H1 (cell line): ENCODE measurements around the gene PCDHB7. TPM values are rescaled to one million over a fixed set of nuclear protein-coding genes. Genes with fewer than 3 reads are reported as not detected.
"Not testable (repeated sequence)": the region's sequence is repeated elsewhere in the genome, so short reads cannot be mapped to it uniquely, and the experiment has no call there.

Experiments
- CTCF ChIA-PET: fragments of 300-600 bp; sonication (Branson Sonifier 250); formaldehyde crosslinking; loops from one replicate; lab custom pipeline; 2021; ENCODE audit not compliant: partially characterized antibody; lab: Charles Lee
- POLR2A ChIA-PET: fragments of 300-600 bp; sonication (Branson Sonifier 250); formaldehyde crosslinking; loops from one replicate; lab custom pipeline; 2021; ENCODE audit warnings: inconsistent platforms; ENCODE audit not compliant: partially characterized antibody; lab: Charles Lee
- DNase-seq, 2 experiments: peaks; one replicate each; pipeline versions ENCODE4 v3.0.0 to v3.0.0-alpha.2; 2010 to 2022; ENCODE audit warnings: low spot score in 2 of 2, low read depth in 1 of 2, mixed read lengths in 1 of 2
- FAIRE-seq: peaks from 2 replicates; lab custom pipeline; 2011; peaks lifted over from hg19 to GRCh38; lab: Jason Lieb, UNC
- H2AFZ ChIP-seq: 2 replicates; pipeline ENCODE4 v1.8.1; 2012; ENCODE audit warnings: low read length, inconsistent platforms
- H2AK5ac ChIP-seq: 2 replicates; pipeline ENCODE4 v1.6.1; 2013; ENCODE audit warnings: low read depth, low read length
- H2BK120ac ChIP-seq: replicated peaks from 2 replicates; pipeline ENCODE3; 2013; ENCODE audit warnings: low read depth, low read length, inconsistent platforms
- H2BK12ac ChIP-seq: 2 replicates; pipeline ENCODE4 v1.6.1; 2013; ENCODE audit warnings: low read depth, low read length
- H2BK15ac ChIP-seq: 2 replicates; pipeline ENCODE4 v1.6.1; 2013; ENCODE audit warnings: low read length
- H2BK20ac ChIP-seq: 2 replicates; pipeline ENCODE4 v1.6.1; 2013; ENCODE audit warnings: low read length
- H2BK5ac ChIP-seq: 2 replicates; pipeline ENCODE4 v1.6.1; 2013; ENCODE audit warnings: low read depth, low read length
- H3K14ac ChIP-seq: 2 replicates; pipeline ENCODE4 v1.6.1; 2013; ENCODE audit warnings: inconsistent platforms; ENCODE audit not compliant: insufficient read length
- H3K18ac ChIP-seq: 2 replicates; pipeline ENCODE4 v1.6.1; 2013; ENCODE audit warnings: low read length; ENCODE audit errors: extremely low read depth
- H3K23ac ChIP-seq: 2 replicates; pipeline ENCODE4 v1.6.1; 2013; ENCODE audit warnings: inconsistent platforms; ENCODE audit not compliant: insufficient read length
- H3K23me2 ChIP-seq: 2 replicates; pipeline ENCODE4 v1.6.1; 2013; ENCODE audit warnings: low read depth, low read length
- H3K27ac ChIP-seq: 2 replicates; pipeline ENCODE4 v1.6.1; 2011; ENCODE audit warnings: low read depth, low read length, inconsistent platforms
- H3K27me3 ChIP-seq, 4 experiments: replicated peaks in 1 of 4; 1 replicate in 1 of 4; 2 replicates in 3 of 4; pipeline versions ENCODE4 v1.6.1 to v1.8.1; 2011 to 2013; ENCODE audit warnings: low read length in 3 of 4, mild to moderate bottlenecking in 3 of 4, inconsistent platforms in 2 of 4, mixed read lengths in 2 of 4, moderate library complexity in 1 of 4; ENCODE audit not compliant: control insufficient read depth in 3 of 4, insufficient read depth in 3 of 4; ENCODE audit errors: extremely low read depth in 1 of 4
- H3K36me3 ChIP-seq, 4 experiments: 2 replicates each; pipeline versions ENCODE4 v1.6.1 to v1.8.1; 2011 to 2013; ENCODE audit warnings: mild to moderate bottlenecking in 4 of 4, low read length in 3 of 4, moderate library complexity in 2 of 4, control low read depth in 1 of 4, inconsistent platforms in 1 of 4; ENCODE audit not compliant: insufficient read depth in 4 of 4, control insufficient read depth in 2 of 4
- H3K4ac ChIP-seq: replicated peaks from 2 replicates; pipeline ENCODE3; 2013; ENCODE audit warnings: low read length, low read depth, mixed read lengths, inconsistent platforms; ENCODE audit not compliant: insufficient read length
- H3K4me1 ChIP-seq, 4 experiments: replicated peaks in 1 of 4; 1 replicate in 1 of 4; 2 replicates in 3 of 4; pipeline versions ENCODE4 v1.6.1 to v1.8.1; 2011 to 2013; ENCODE audit warnings: low read length in 3 of 4, inconsistent platforms in 2 of 4, mixed read lengths in 1 of 4; ENCODE audit not compliant: insufficient read depth in 4 of 4, control insufficient read depth in 3 of 4
- H3K4me2 ChIP-seq, 2 experiments: 2 replicates each; pipeline versions ENCODE4 v1.6.1 to v1.8.1; 2011 to 2013; ENCODE audit warnings: low read depth in 2 of 2, low read length in 2 of 2, control low read depth in 1 of 2, inconsistent platforms in 1 of 2, mild to moderate bottlenecking in 1 of 2; ENCODE audit not compliant: insufficient read depth in 1 of 2
- H3K4me3 ChIP-seq, 4 experiments: fragments of 200-600, 300-600 bp in 1 of 4; sonication (generic), shearing (Covaris generic), sonication (Bioruptor Twin) in 1 of 4; 2 replicates each; pipeline versions ENCODE4 v1.5.1 to v1.8.1; 2011 to 2016; ENCODE audit warnings: low read length in 4 of 4, low read depth in 3 of 4, control low read depth in 2 of 4, inconsistent platforms in 2 of 4, mild to moderate bottlenecking in 2 of 4, mixed read lengths in 1 of 4, moderate library complexity in 1 of 4; ENCODE audit not compliant: insufficient read depth in 2 of 4; ENCODE audit errors: extremely low read depth in 1 of 4
- H3K56ac ChIP-seq: replicated peaks from 2 replicates; pipeline ENCODE3; 2013; ENCODE audit warnings: low read depth, mild to moderate bottlenecking, mixed read lengths, low read length, inconsistent platforms; ENCODE audit not compliant: insufficient read length
- H3K79me1 ChIP-seq: 2 replicates; pipeline ENCODE4 v1.6.1; 2013; ENCODE audit warnings: low read depth, low read length, control low read depth
- H3K79me2 ChIP-seq, 2 experiments: 2 replicates each; pipeline versions ENCODE4 v1.6.1 to v1.8.1; 2012 to 2013; ENCODE audit warnings: low read length in 2 of 2, mild to moderate bottlenecking in 2 of 2, inconsistent platforms in 1 of 2; ENCODE audit not compliant: insufficient read depth in 2 of 2, control insufficient read depth in 1 of 2
- H3K9ac ChIP-seq, 4 experiments: replicated peaks in 1 of 4; 1 replicate in 1 of 4; 2 replicates in 3 of 4; pipeline versions ENCODE4 v1.6.1 to v1.8.1; 2011 to 2013; ENCODE audit warnings: low read depth in 3 of 4, low read length in 3 of 4, control low read depth in 2 of 4, mild to moderate bottlenecking in 2 of 4, moderate library complexity in 2 of 4, inconsistent platforms in 1 of 4; ENCODE audit errors: extremely low read depth in 1 of 4
- H3K9me3 ChIP-seq, 2 experiments: 2 replicates each; pipeline versions ENCODE4 v1.6.1 to v1.8.1; 2012 to 2013; ENCODE audit warnings: mild to moderate bottlenecking in 2 of 2, moderate library complexity in 2 of 2, control low read depth in 1 of 2, inconsistent platforms in 1 of 2, low read depth in 1 of 2, low read length in 1 of 2, mixed read lengths in 1 of 2; ENCODE audit not compliant: insufficient read depth in 2 of 2
- H4K20me1 ChIP-seq, 2 experiments: replicated peaks in 1 of 2; 2 replicates each; pipeline versions ENCODE3 to v1.8.1; 2011 to 2013; ENCODE audit warnings: inconsistent platforms in 2 of 2, low read length in 2 of 2, mild to moderate bottlenecking in 1 of 2; ENCODE audit not compliant: insufficient read depth in 2 of 2, control insufficient read depth in 1 of 2
- H4K5ac ChIP-seq: 2 replicates; pipeline ENCODE4 v1.6.1; 2013; ENCODE audit warnings: low read length, low read depth, mixed read lengths, inconsistent platforms; ENCODE audit not compliant: insufficient read length
- H4K8ac ChIP-seq: 2 replicates; pipeline ENCODE4 v1.8.0; 2013; ENCODE audit warnings: mild to moderate bottlenecking, moderate library complexity, low read length, inconsistent platforms; ENCODE audit not compliant: insufficient read depth; ENCODE audit errors: extremely low read depth
- H4K91ac ChIP-seq: replicated peaks from 2 replicates; pipeline ENCODE3; 2013; ENCODE audit warnings: low read length, mixed read lengths, inconsistent platforms; ENCODE audit not compliant: insufficient read length
- WGBS, 2 experiments: shearing (Covaris generic) in 1 of 2; methylation state at CpG; one replicate each; pipeline versions ENCODE4 v1.1.6 to v1.1.7; 2013 to 2015; ENCODE audit warnings: low lambda C conversion rate in 2 of 2, mixed read lengths in 2 of 2, inconsistent platforms in 1 of 2, low coverage in 1 of 2, missing lambda C conversion rate in 1 of 2; ENCODE audit not compliant: insufficient replicate concordance in 2 of 2, insufficient coverage in 1 of 2, insufficient read length in 1 of 2; ENCODE audit errors: extremely low coverage in 1 of 2, missing lambda C conversion rate in 1 of 2; 5-methylcytosine and 5-hydroxymethylcytosine counted together
- polyA plus RNA-seq, 7 experiments: library from polyadenylated mRNA; depleted of rRNA in 3 of 7; stranded (reverse) in 5 of 7; unstranded in 2 of 7; fragments of >200 nt in 5 of 7; fragments of 200-250 nt in 2 of 7; gene quantifications; 1 replicate in 5 of 7; 2 replicates in 1 of 7; 4 replicates in 1 of 7; pipeline versions ENCODE4 v1.2.1 to v1.2.3, GENCODE V29; 2011 to 2013; ENCODE audit warnings: missing spikeins in 2 of 7, mixed read lengths in 2 of 7
- total RNA-seq: library from RNA; stranded (reverse); fragmentation: NEBNext Ultra II Directional; extraction: Animal tissue kit (Norgen Biotek cat#: 25700); gene quantifications from 2 replicates; pipeline ENCODE4 v1.2.1, GENCODE V29; 2021

The PCDHB7 gene
- total and polyA plus RNA-seq, 2 of the 8 experiments (the other 6 are each of a cell fraction or from before 2014, with no cell fraction given) = 0.17 to 0.19 TPM

- not testable (repeated sequence) for H3K4ac ChIP-seq, H4K20me1 ChIP-seq, H2BK5ac ChIP-seq, H4K8ac ChIP-seq, H3K79me2 ChIP-seq, H3K27ac ChIP-seq, H3K18ac ChIP-seq, FAIRE-seq, H3K4me2 ChIP-seq, H3K4me1 ChIP-seq, H3K27me3 ChIP-seq, H3K56ac ChIP-seq, H2AK5ac ChIP-seq, H4K91ac ChIP-seq, H3K79me1 ChIP-seq, H2BK20ac ChIP-seq, H2BK120ac ChIP-seq, H2BK12ac ChIP-seq, H4K5ac ChIP-seq, H2AFZ ChIP-seq, H3K9me3 ChIP-seq, H3K23ac ChIP-seq, H2BK15ac ChIP-seq, H3K23me2 ChIP-seq, H3K14ac ChIP-seq, DNase-seq, H3K36me3 ChIP-seq, H3K4me3 ChIP-seq, H3K9ac ChIP-seq
- CTCF ChIA-PET = interaction anchor here (0.9 to 2.1 kb wide), 11 partner anchors 9 to 289 kb away, joined by 3 to 6 read pairs (median 4); partner anchors contain the start of genes PCDHB13, PCDHGA10, PCDHGA2 and PCDHGB6
- 100% methylated on average over 10 of the region's 30 CpGs; no CpG with 5 or more reads in 1 of the 2 experiments for WGBS, 2 experiments
- POLR2A ChIA-PET = interaction anchor here (0.9 kb wide), 1 partner anchor 95 kb away, joined by 3 read pairs; no protein-coding TSS in a partner anchor
Measured at GRCh38 chr5:141225421-141225820, 53.0 kb downstream of the PCDHB7 start.

Other genes with a start within 250 kb of the PCDHB7 start
Only the 30 nearest of the 37 such genes appear.
- gene PCDHAC2, start 206.2 kb upstream of the PCDHB7 start, total RNA-seq = 3.7 and 4.9 TPM in 2 replicates
- 4.6 and 5.0 TPM in 2 replicates for gene PCDHAC2, start 206.2 kb upstream of the PCDHB7 start, polyA plus RNA-seq (2011; rRNA removed)
- gene PCDHB1, start 121.3 kb upstream of the PCDHB7 start, total RNA-seq = 0.04 and 0.08 TPM in 2 replicates
- 0.03 and 0.05 TPM in 2 replicates for gene PCDHB1, start 121.3 kb upstream of the PCDHB7 start, polyA plus RNA-seq (2011; rRNA removed)
- 25.6 and 28.8 TPM in 2 replicates for gene PCDHB2, start 78.0 kb upstream of the PCDHB7 start, total RNA-seq
- 29.2 and 38.0 TPM in 2 replicates for gene PCDHB2, start 78.0 kb upstream of the PCDHB7 start, polyA plus RNA-seq (2011; rRNA removed)
- 3.4 and 4.0 TPM in 2 replicates for gene PCDHB3, start 72.2 kb upstream of the PCDHB7 start, total RNA-seq
- 1.6 and 1.8 TPM in 2 replicates for gene PCDHB3, start 72.2 kb upstream of the PCDHB7 start, polyA plus RNA-seq (2011; rRNA removed)
- gene PCDHB4, start 50.8 kb upstream of the PCDHB7 start, total RNA-seq = 1.4 and 1.5 TPM in 2 replicates
- 1.3 and 2.0 TPM in 2 replicates for gene PCDHB4, start 50.8 kb upstream of the PCDHB7 start, polyA plus RNA-seq (2011; rRNA removed)
- 2.4 and 2.8 TPM in 2 replicates for gene PCDHB5, start 37.4 kb upstream of the PCDHB7 start, total RNA-seq
- 8.2 and 12.5 TPM in 2 replicates for gene PCDHB5, start 37.4 kb upstream of the PCDHB7 start, polyA plus RNA-seq (2011; rRNA removed)
- 0.17 and 0.28 TPM in 2 replicates for gene PCDHB6, start 22.6 kb upstream of the PCDHB7 start, total RNA-seq
- gene PCDHB6, start 22.6 kb upstream of the PCDHB7 start, polyA plus RNA-seq (2011; rRNA removed) = 0.29 and 0.39 TPM in 2 replicates
- 0.92 and 1.1 TPM in 2 replicates for gene PCDHB8, start 5.1 kb downstream of the PCDHB7 start, total RNA-seq
- 0.24 and 0.30 TPM in 2 replicates for gene PCDHB8, start 5.1 kb downstream of the PCDHB7 start, polyA plus RNA-seq (2011; rRNA removed)
- 5.2 and 5.9 TPM in 2 replicates for gene PCDHB16, start 9.7 kb downstream of the PCDHB7 start, total RNA-seq
- gene PCDHB16, start 9.7 kb downstream of the PCDHB7 start, polyA plus RNA-seq (2011; rRNA removed) = 1.7 and 2.2 TPM in 2 replicates
- gene PCDHB9, start 14.5 kb downstream of the PCDHB7 start, total RNA-seq = 1.6 and 3.8 TPM in 2 replicates
- gene PCDHB9, start 14.5 kb downstream of the PCDHB7 start, polyA plus RNA-seq (2011; rRNA removed) = 0.68 and 0.88 TPM in 2 replicates
- gene PCDHB10, start 19.7 kb downstream of the PCDHB7 start, total RNA-seq = 1.8 and 1.9 TPM in 2 replicates
- gene PCDHB10, start 19.7 kb downstream of the PCDHB7 start, polyA plus RNA-seq (2011; rRNA removed) = 1.3 and 1.5 TPM in 2 replicates
- gene PCDHB11, start 27.0 kb downstream of the PCDHB7 start, total RNA-seq = 0.86 and 1.4 TPM in 2 replicates
- gene PCDHB11, start 27.0 kb downstream of the PCDHB7 start, polyA plus RNA-seq (2011; rRNA removed) = 0.50 and 0.63 TPM in 2 replicates
- gene PCDHB12, start 36.1 kb downstream of the PCDHB7 start, total RNA-seq = 2.0 and 3.0 TPM in 2 replicates
- gene PCDHB12, start 36.1 kb downstream of the PCDHB7 start, polyA plus RNA-seq (2011; rRNA removed) = 1.1 and 1.9 TPM in 2 replicates
- 1.1 and 1.4 TPM in 2 replicates for gene PCDHB13, start 41.3 kb downstream of the PCDHB7 start, total RNA-seq
- 1.1 and 1.5 TPM in 2 replicates for gene PCDHB13, start 41.3 kb downstream of the PCDHB7 start, polyA plus RNA-seq (2011; rRNA removed)
- gene PCDHB14, start 50.7 kb downstream of the PCDHB7 start, total RNA-seq = 2.7 and 2.9 TPM in 2 replicates
- gene PCDHB14, start 50.7 kb downstream of the PCDHB7 start, polyA plus RNA-seq (2011; rRNA removed) = 2.5 and 2.7 TPM in 2 replicates
- 3.9 and 4.0 TPM in 2 replicates for gene PCDHB15, start 72.8 kb downstream of the PCDHB7 start, total RNA-seq
- 2.8 and 4.9 TPM in 2 replicates for gene PCDHB15, start 72.8 kb downstream of the PCDHB7 start, polyA plus RNA-seq (2011; rRNA removed)
- gene SLC25A2, start 131.4 kb downstream of the PCDHB7 start, total RNA-seq = not detected in 2 replicates
- 0.05 TPM in 1 of 2 replicates, not detected in the other for gene SLC25A2, start 131.4 kb downstream of the PCDHB7 start, polyA plus RNA-seq (2011; rRNA removed)
- 99.4 and 101 TPM in 2 replicates for gene TAF7, start 148.1 kb downstream of the PCDHB7 start, total RNA-seq
- 23.6 and 29.8 TPM in 2 replicates for gene TAF7, start 148.1 kb downstream of the PCDHB7 start, polyA plus RNA-seq (2011; rRNA removed)
- gene PCDHGA1, start 157.9 kb downstream of the PCDHB7 start, total RNA-seq = 0.84 and 0.89 TPM in 2 replicates
- gene PCDHGA1, start 157.9 kb downstream of the PCDHB7 start, polyA plus RNA-seq (2011; rRNA removed) = 0.57 and 1.1 TPM in 2 replicates
- 0.31 and 0.32 TPM in 2 replicates for gene PCDHGA2, start 166.1 kb downstream of the PCDHB7 start, total RNA-seq
- gene PCDHGA2, start 166.1 kb downstream of the PCDHB7 start, polyA plus RNA-seq (2011; rRNA removed) = 0.39 and 0.61 TPM in 2 replicates
- gene PCDHGA3, start 171.2 kb downstream of the PCDHB7 start, total RNA-seq = 0.25 and 0.39 TPM in 2 replicates
- gene PCDHGA3, start 171.2 kb downstream of the PCDHB7 start, polyA plus RNA-seq (2011; rRNA removed) = 0.15 and 0.30 TPM in 2 replicates
- 2.8 and 3.9 TPM in 2 replicates for gene PCDHGB1, start 177.5 kb downstream of the PCDHB7 start, total RNA-seq
- 1.3 and 2.0 TPM in 2 replicates for gene PCDHGB1, start 177.5 kb downstream of the PCDHB7 start, polyA plus RNA-seq (2011; rRNA removed)
- 1.9 and 2.5 TPM in 2 replicates for gene PCDHGA4, start 182.4 kb downstream of the PCDHB7 start, total RNA-seq
- 1.4 and 1.7 TPM in 2 replicates for gene PCDHGA4, start 182.4 kb downstream of the PCDHB7 start, polyA plus RNA-seq (2011; rRNA removed)
- 2.8 and 2.9 TPM in 2 replicates for gene PCDHGB2, start 187.3 kb downstream of the PCDHB7 start, total RNA-seq
- 1.9 TPM in 2 replicates for gene PCDHGB2, start 187.3 kb downstream of the PCDHB7 start, polyA plus RNA-seq (2011; rRNA removed)
- 1.0 and 1.3 TPM in 2 replicates for gene PCDHGA5, start 191.5 kb downstream of the PCDHB7 start, total RNA-seq
- gene PCDHGA5, start 191.5 kb downstream of the PCDHB7 start, polyA plus RNA-seq (2011; rRNA removed) = 1.1 TPM in 2 replicates
- 1.3 and 1.6 TPM in 2 replicates for gene PCDHGB3, start 197.6 kb downstream of the PCDHB7 start, total RNA-seq
- 1.9 and 2.0 TPM in 2 replicates for gene PCDHGB3, start 197.6 kb downstream of the PCDHB7 start, polyA plus RNA-seq (2011; rRNA removed)
- gene PCDHGA6, start 201.2 kb downstream of the PCDHB7 start, total RNA-seq = 1.3 and 1.4 TPM in 2 replicates
- 2.0 TPM in 2 replicates for gene PCDHGA6, start 201.2 kb downstream of the PCDHB7 start, polyA plus RNA-seq (2011; rRNA removed)
- gene PCDHGA7, start 210.1 kb downstream of the PCDHB7 start, total RNA-seq = 0.73 and 1.1 TPM in 2 replicates
- 0.39 and 0.55 TPM in 2 replicates for gene PCDHGA7, start 210.1 kb downstream of the PCDHB7 start, polyA plus RNA-seq (2011; rRNA removed)
- gene PCDHGB4, start 215.1 kb downstream of the PCDHB7 start, total RNA-seq = 7.8 and 9.1 TPM in 2 replicates
- 8.0 and 9.7 TPM in 2 replicates for gene PCDHGB4, start 215.1 kb downstream of the PCDHB7 start, polyA plus RNA-seq (2011; rRNA removed)
- 1.4 and 1.7 TPM in 2 replicates for gene PCDHGA8, start 220.0 kb downstream of the PCDHB7 start, total RNA-seq
- gene PCDHGA8, start 220.0 kb downstream of the PCDHB7 start, polyA plus RNA-seq (2011; rRNA removed) = 0.79 and 1.2 TPM in 2 replicates